HCT116 (cell line): ENCODE results near the gene KLHL3. TPM values are rescaled to one million over a fixed set of nuclear protein-coding genes. Genes with fewer than 3 reads are reported as not detected.

Experiments
- ATAC-seq: fragments of 200-7000 bp; cut with Tn5 transposase; 2 replicates; pipeline ENCODE4 v1.9.1; 2020; ENCODE audit warnings: mild to moderate bottlenecking, moderate library complexity
- BruUV-seq: library from RNA; stranded (reverse); fragments of 400-500 nt; replicated peaks from 2 replicates; lab custom pipeline; 2021; lab: Mats Ljungman, UMichigan
- CTCF ChIA-PET: fragments of 300-600 bp; sonication (Branson Sonifier 250); formaldehyde crosslinking; loops from one replicate; lab custom pipeline; 2021; ENCODE audit warnings: antibody characterized with exemption; lab: Charles Lee
- POLR2A ChIA-PET: fragments of 300-600, 350-600 bp; sonication (Branson Sonifier 250); formaldehyde crosslinking; loops from one replicate; lab custom pipeline; 2021; ENCODE audit warnings: antibody characterized with exemption; lab: Charles Lee
- RAD21 ChIA-PET, 2 experiments: fragments of 300-600 bp; sonication (Branson Sonifier 250); formaldehyde crosslinking; loops; one replicate each; lab custom pipeline; 2023; ENCODE audit warnings: low total read pairs in 2 of 2; ENCODE audit not compliant: uncharacterized antibody in 2 of 2, unreplicated experiment in 2 of 2, low non-redundant PET in 1 of 2; lab: Charles Lee
- DNase-seq: peaks from one replicate; pipeline ENCODE4 v3.0.0-alpha.2; 2010; ENCODE audit warnings: low read depth, low spot score
- H2AFZ ChIP-seq: fragments of 200-600 bp; shearing (Covaris generic), sonication (generic); 2 replicates; pipeline ENCODE4 v1.6.1; 2017; ENCODE audit warnings: low read depth, mixed run types, mixed read lengths, antibody characterized with exemption, low read length; ENCODE audit not compliant: poor library complexity, severe bottlenecking
- H3K27ac ChIP-seq: 2 replicates; pipeline ENCODE4 v1.5.1; 2012; ENCODE audit warnings: low read depth, low read length
- H3K27me3 ChIP-seq: fragments of 200-600 bp; sonication (generic); 2 replicates; pipeline ENCODE4 v1.6.1; 2016; ENCODE audit warnings: mixed run types, low read length, mixed read lengths; ENCODE audit not compliant: insufficient read depth
- H3K36me3 ChIP-seq, 2 experiments: fragments of 200-500 bp in 1 of 2; fragments of 200-600 bp in 1 of 2; sonication (Bioruptor generic) in 1 of 2; sonication (generic) in 1 of 2; 2 replicates each; pipeline versions ENCODE4 v1.5.1 to v1.6.1; 2014 to 2016; ENCODE audit warnings: low read length in 2 of 2, inconsistent platforms in 1 of 2, mixed read lengths in 1 of 2, mixed run types in 1 of 2; ENCODE audit not compliant: insufficient read depth in 2 of 2, control insufficient read depth in 1 of 2
- H3K4me1 ChIP-seq, 2 experiments: fragments of 200-600 bp in 1 of 2; sonication (generic) in 1 of 2; 2 replicates each; pipeline versions ENCODE4 v1.5.1 to v1.6.1; 2012 to 2017; ENCODE audit warnings: low read length in 2 of 2, inconsistent platforms in 1 of 2, mild to moderate bottlenecking in 1 of 2, mixed read lengths in 1 of 2, mixed run types in 1 of 2, moderate library complexity in 1 of 2; ENCODE audit not compliant: insufficient read depth in 2 of 2, control insufficient read depth in 1 of 2
- H3K4me2 ChIP-seq: fragments of 200-600 bp; sonication (generic); 2 replicates; pipeline ENCODE4 v1.6.1; 2017; ENCODE audit warnings: mixed run types, low read length, mixed read lengths
- H3K4me3 ChIP-seq, 2 experiments: fragments of 200-600 bp in 1 of 2; sonication (generic) in 1 of 2; replicated peaks in 1 of 2; 2 replicates each; pipeline ENCODE4 v1.5.1; 2011 to 2016; ENCODE audit warnings: low read length in 2 of 2, control low read depth in 1 of 2, low read depth in 1 of 2, mild to moderate bottlenecking in 1 of 2, mixed read lengths in 1 of 2, mixed run types in 1 of 2
- H3K79me2 ChIP-seq: fragments of 200-600 bp; sonication (generic); 2 replicates; pipeline ENCODE4 v1.6.1; 2017; ENCODE audit warnings: mild to moderate bottlenecking, mixed run types, low read length, moderate library complexity, mixed read lengths; ENCODE audit not compliant: insufficient read depth
- H3K9ac ChIP-seq: fragments of 200-600 bp; sonication (generic); 2 replicates; pipeline ENCODE4 v1.6.1; 2016; ENCODE audit warnings: low read length, mixed read lengths
- H3K9me2 ChIP-seq: fragments of 200-600 bp; sonication (generic), shearing (Covaris generic); 2 replicates; pipeline ENCODE4 v1.6.1; 2017; ENCODE audit warnings: mixed run types, mild to moderate bottlenecking, moderate library complexity; ENCODE audit not compliant: insufficient read depth
- H3K9me3 ChIP-seq, 2 experiments: fragments of 200-500 bp in 1 of 2; fragments of 200-600 bp in 1 of 2; sonication (Bioruptor generic) in 1 of 2; sonication (generic) in 1 of 2; 2 replicates each; pipeline ENCODE4 v1.6.1; 2014 to 2017; ENCODE audit warnings: low read length in 2 of 2, mixed read lengths in 2 of 2, inconsistent platforms in 1 of 2, low read depth in 1 of 2, mild to moderate bottlenecking in 1 of 2, mixed run types in 1 of 2, moderate library complexity in 1 of 2; ENCODE audit not compliant: control insufficient read depth in 1 of 2, insufficient read depth in 1 of 2
- H4K20me1 ChIP-seq: fragments of 200-600 bp; sonication (generic), shearing (Covaris generic); 2 replicates; pipeline ENCODE4 v1.6.1; 2017; ENCODE audit warnings: mixed run types, mild to moderate bottlenecking, moderate library complexity; ENCODE audit not compliant: insufficient read depth
- ATF3 ChIP-seq: IDR thresholded peaks from 2 replicates; pipeline ENCODE4 v1.6.1; 2012
- CBX3 ChIP-seq: IDR thresholded peaks from 2 replicates; pipeline ENCODE4 v1.6.1; 2012; ENCODE audit warnings: low read depth
- CEBPB ChIP-seq: IDR thresholded peaks from 2 replicates; pipeline ENCODE4 v1.6.1; 2012; ENCODE audit warnings: low read depth
- CTCF ChIP-seq, 3 experiments: fragments of 200-600 bp in 1 of 3; sonication (generic) in 1 of 3; IDR thresholded peaks in 2 of 3; conservative IDR thresholded peaks in 1 of 3; 2 replicates each; pipeline ENCODE4 v1.5.1; 2012 to 2017; ENCODE audit warnings: low read depth in 2 of 3, low read length in 2 of 3, antibody characterized with exemption in 1 of 3, borderline replicate concordance in 1 of 3, control low read depth in 1 of 3, mild to moderate bottlenecking in 1 of 3, mixed read lengths in 1 of 3, mixed run types in 1 of 3, moderate library complexity in 1 of 3; ENCODE audit not compliant: insufficient read depth in 1 of 3
- EGR1 ChIP-seq: IDR thresholded peaks from 2 replicates; pipeline ENCODE4 v1.6.1; 2012; ENCODE audit warnings: low read depth
- ELF1 ChIP-seq: IDR thresholded peaks from 2 replicates; pipeline ENCODE4 v1.6.1; 2012; ENCODE audit warnings: low read depth, borderline replicate concordance
- EZH2 ChIP-seq: fragments of 200-600 bp; sonication (generic); IDR thresholded peaks from 2 replicates; pipeline ENCODE4 v1.6.1; 2017; ENCODE audit warnings: antibody characterized with exemption, mixed run types
- EZH2phosphoT487 ChIP-seq: fragments of 200-600 bp; IDR thresholded peaks from 2 replicates; pipeline ENCODE4 v1.6.1; 2018; ENCODE audit warnings: antibody characterized with exemption, borderline replicate concordance
- FOSL1 ChIP-seq: IDR thresholded peaks from 2 replicates; pipeline ENCODE4 v1.6.1; 2012; ENCODE audit warnings: low read depth
- JUND ChIP-seq: IDR thresholded peaks from 2 replicates; pipeline ENCODE4 v1.6.1; 2012
- MAX ChIP-seq: IDR thresholded peaks from 2 replicates; pipeline ENCODE4 v1.6.1; 2012
- POLR2A ChIP-seq: IDR thresholded peaks from 2 replicates; pipeline ENCODE4 v1.7.0; 2011; ENCODE audit warnings: borderline replicate concordance; ENCODE audit not compliant: insufficient read depth, insufficient read length; ENCODE audit errors: extremely low read depth
- RAD21 ChIP-seq: IDR thresholded peaks from 2 replicates; pipeline ENCODE4 v1.6.1; 2012; ENCODE audit warnings: low read depth, mild to moderate bottlenecking
- REST ChIP-seq: IDR thresholded peaks from 2 replicates; pipeline ENCODE4 v1.6.1; 2012; ENCODE audit warnings: low read depth
- SIN3A ChIP-seq: IDR thresholded peaks from 2 replicates; pipeline ENCODE4 v1.6.1; 2012; ENCODE audit warnings: low read depth
- SP1 ChIP-seq: IDR thresholded peaks from 2 replicates; pipeline ENCODE4 v1.6.1; 2012; ENCODE audit warnings: low read depth
- TCF7L2 ChIP-seq: IDR thresholded peaks from 2 replicates; pipeline ENCODE4 v1.7.0; 2011; ENCODE audit warnings: borderline replicate concordance, inconsistent platforms; ENCODE audit not compliant: insufficient read depth, insufficient read length; ENCODE audit errors: extremely low read depth
- ZBTB33 ChIP-seq: IDR thresholded peaks from 2 replicates; pipeline ENCODE4 v1.6.1; 2011; ENCODE audit warnings: mild to moderate bottlenecking, low read length, moderate library complexity; ENCODE audit not compliant: insufficient replicate concordance; ENCODE audit errors: extremely low read depth
- ZFX ChIP-seq: fragments of 450-650 bp; IDR thresholded peaks from 2 replicates; pipeline ENCODE4 v1.6.1; 2017
- ZNF274 ChIP-seq: fragments of 200-500 bp; sonication (Bioruptor generic); IDR thresholded peaks from 2 replicates; pipeline ENCODE4 v1.6.1; 2014; ENCODE audit warnings: mild to moderate bottlenecking, low read depth, low read length, inconsistent platforms
- intact Hi-C: fragments of 100-400 bp; cut with micrococcal nuclease; formaldehyde crosslinking; loops from 2 replicates; pipeline ENCODE4 v1.10.0; 2022
- total RNA-seq: library from RNA; stranded (reverse); gene quantifications from one replicate; pipeline ENCODE4 v1.2.1, GENCODE V29; 2021; ENCODE audit not compliant: unreplicated experiment

The KLHL3 gene
- total RNA-seq, 1 experiment from 2014 or later: not detected

- 0 out of 2 replicates have a peak, but pooled peaks cover 5% of the 10 kb centered on the region for H3K27me3 ChIP-seq
- H3K36me3 ChIP-seq: no peaks in the 10 kb centered on the region
- peak overlapping the region; percentile 99 for H2AFZ ChIP-seq
- ChIA-PET POLR2A (interaction anchor here (1.0 to 1.2 kb wide), 3 partner anchors 8 to 82 kb away, joined by 3 to 8 read pairs (median 5); no protein-coding TSS in a partner anchor), CTCF (interaction anchor here (0.6 to 4.5 kb wide), 29 partner anchors 9 to 473 kb away, joined by 3 to 83 read pairs (median 4); no protein-coding TSS in a partner anchor), RAD21 (interaction anchor here (0.6 to 1.3 kb wide), 6 partner anchors 82 to 473 kb away, joined by 3 to 20 read pairs (median 4); no protein-coding TSS in a partner anchor)
- peak; percentile 99 for ATAC-seq
- no peaks in the 10 kb centered on the region for H3K9me2 ChIP-seq
- H3K4me2 ChIP-seq: peak overlapping the region; percentile 35
- DNase-seq: peak; percentile 86
- H3K9ac ChIP-seq: no peak overlapping the region
- no peak overlapping the region for H3K4me3 ChIP-seq
- H3K4me1 ChIP-seq: peaks cover 0 to 9% of the 10 kb centered on the region in 2 experiments; a peak in 1 of 4 replicates
- H4K20me1 ChIP-seq: no peaks in the 10 kb centered on the region
- no TSS peak for BruUV-seq
- intact Hi-C loops: loop anchor here (1.0 kb wide), 3 partner anchors 83 to 473 kb away; no protein-coding TSS in a partner anchor
- H3K27ac ChIP-seq: no peak overlapping the region
- H3K9me3 ChIP-seq: no peaks in the 10 kb centered on the region
- no peaks in the 10 kb centered on the region for H3K79me2 ChIP-seq
- TF ChIP-seq FOSL1: no peak
- TF ChIP-seq ZNF274: no peak
- no peak for TF ChIP-seq SIN3A
- TF ChIP-seq SP1: no peak
- TF ChIP-seq TCF7L2: no peak
- TF ChIP-seq ELF1: no peak
- no peak for TF ChIP-seq POLR2A
- TF ChIP-seq REST: no peak
- TF ChIP-seq EZH2phosphoT487: no peak
- TF ChIP-seq CBX3: 0 out of 2 replicates have a peak, but pooled peaks have one; percentile 28
- no peak for TF ChIP-seq ZFX
- TF ChIP-seq JUND: no peak
- TF ChIP-seq CTCF (IDR thresholded peaks at IDR 0.05 in 2 of 3, conservative IDR thresholded peaks at IDR 0.05 in 1 of 3; ENCODE audit: borderline replicate concordance in 1 of 3, insufficient read depth in 1 of 3, low read depth in 2 of 3, low read length in 2 of 3): peak; percentile 80 to 87 (median 84)
- TF ChIP-seq EGR1: no peak
- no peak for TF ChIP-seq EZH2
- 0 out of 2 replicates have a peak, but pooled peaks have one; percentile 8 for TF ChIP-seq MAX
- peak; percentile 76 for TF ChIP-seq RAD21
- TF ChIP-seq CEBPB: no peak
- TF ChIP-seq ATF3: no peak
- TF ChIP-seq ZBTB33: no peak
Observed at GRCh38 chr5:137660349-137660817, 75.5 kb downstream of the KLHL3 start.
